ENCODE data around the gene DEAF1. TPM values are rescaled to one million over a fixed set of nuclear protein-coding genes. Genes with fewer than 3 reads are reported as not detected.

The DEAF1 gene
- total and polyA plus RNA-seq, 7 donors, result 12.5 to 30.0 (median 18.1) TPM

DNA sequence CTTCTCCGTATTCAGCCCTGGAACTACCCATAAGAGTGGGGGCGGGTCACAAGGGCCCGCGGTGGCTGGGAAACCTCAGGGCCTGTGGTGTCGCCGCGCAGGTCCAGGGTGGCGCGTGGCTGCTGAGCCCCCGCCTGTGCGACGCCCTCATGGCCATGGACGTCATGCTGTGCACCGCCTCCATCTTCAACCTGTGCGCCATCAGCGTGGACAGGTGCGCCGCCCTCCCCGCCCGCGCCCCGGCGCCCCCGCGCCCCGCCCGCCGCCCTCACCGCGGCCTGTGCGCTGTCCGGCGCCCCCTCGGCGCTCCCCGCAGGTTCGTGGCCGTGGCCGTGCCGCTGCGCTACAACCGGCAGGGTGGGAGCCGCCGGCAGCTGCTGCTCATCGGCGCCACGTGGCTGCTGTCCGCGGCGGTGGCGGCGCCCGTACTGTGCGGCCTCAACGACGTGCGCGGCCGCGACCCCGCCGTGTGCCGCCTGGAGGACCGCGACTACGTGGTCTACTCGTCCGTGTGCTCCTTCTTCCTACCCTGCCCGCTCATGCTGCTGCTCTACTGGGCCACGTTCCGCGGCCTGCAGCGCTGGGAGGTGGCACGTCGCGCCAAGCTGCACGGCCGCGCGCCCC, 55.6 kb downstream of the DEAF1 start:
- TF ChIP-seq, protein P1, sequence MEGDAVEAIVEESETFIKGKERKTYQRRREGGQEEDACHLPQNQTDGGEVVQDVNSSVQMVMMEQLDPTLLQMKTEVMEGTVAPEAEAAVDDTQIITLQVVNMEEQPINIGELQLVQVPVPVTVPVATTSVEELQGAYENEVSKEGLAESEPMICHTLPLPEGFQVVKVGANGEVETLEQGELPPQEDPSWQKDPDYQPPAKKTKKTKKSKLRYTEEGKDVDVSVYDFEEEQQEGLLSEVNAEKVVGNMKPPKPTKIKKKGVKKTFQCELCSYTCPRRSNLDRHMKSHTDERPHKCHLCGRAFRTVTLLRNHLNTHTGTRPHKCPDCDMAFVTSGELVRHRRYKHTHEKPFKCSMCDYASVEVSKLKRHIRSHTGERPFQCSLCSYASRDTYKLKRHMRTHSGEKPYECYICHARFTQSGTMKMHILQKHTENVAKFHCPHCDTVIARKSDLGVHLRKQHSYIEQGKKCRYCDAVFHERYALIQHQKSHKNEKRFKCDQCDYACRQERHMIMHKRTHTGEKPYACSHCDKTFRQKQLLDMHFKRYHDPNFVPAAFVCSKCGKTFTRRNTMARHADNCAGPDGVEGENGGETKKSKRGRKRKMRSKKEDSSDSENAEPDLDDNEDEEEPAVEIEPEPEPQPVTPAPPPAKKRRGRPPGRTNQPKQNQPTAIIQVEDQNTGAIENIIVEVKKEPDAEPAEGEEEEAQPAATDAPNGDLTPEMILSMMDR (IDR thresholded peaks at IDR 0.05), result no peak
- Histone ChIP-seq H3K27me3 (ENCODE audit: insufficient read depth in 3 of 3, low read length in 2 of 3) (peaks cover 0 to 20% (median 18%) of the 10 kb centered on the region in 3 donors), H3K27ac (no peak overlapping the region), H3K36me3 (ENCODE audit: insufficient read depth in 1 of 2, low read depth in 1 of 2) (peaks cover 0 to 20% of the 10 kb centered on the region in 2 donors), H3K4me3 (no peak overlapping the region), H3K9me3 (no peaks in the 10 kb centered on the region), H3K4me1 (peaks cover 4% of the 10 kb centered on the region)
- intact Hi-C loops (cut with DNase I), result loop anchor here in 1 of 2 donors (5.0 kb wide), 1 partner anchor 43 kb away; no protein-coding TSS in a partner anchor
- DNase-seq (no peak), ATAC-seq (no peak)
- WGBS, 3 donors, result 8 to 21% (median 11%) methylated on average over 31 to 80 of the region's 80 CpGs

DNA sequence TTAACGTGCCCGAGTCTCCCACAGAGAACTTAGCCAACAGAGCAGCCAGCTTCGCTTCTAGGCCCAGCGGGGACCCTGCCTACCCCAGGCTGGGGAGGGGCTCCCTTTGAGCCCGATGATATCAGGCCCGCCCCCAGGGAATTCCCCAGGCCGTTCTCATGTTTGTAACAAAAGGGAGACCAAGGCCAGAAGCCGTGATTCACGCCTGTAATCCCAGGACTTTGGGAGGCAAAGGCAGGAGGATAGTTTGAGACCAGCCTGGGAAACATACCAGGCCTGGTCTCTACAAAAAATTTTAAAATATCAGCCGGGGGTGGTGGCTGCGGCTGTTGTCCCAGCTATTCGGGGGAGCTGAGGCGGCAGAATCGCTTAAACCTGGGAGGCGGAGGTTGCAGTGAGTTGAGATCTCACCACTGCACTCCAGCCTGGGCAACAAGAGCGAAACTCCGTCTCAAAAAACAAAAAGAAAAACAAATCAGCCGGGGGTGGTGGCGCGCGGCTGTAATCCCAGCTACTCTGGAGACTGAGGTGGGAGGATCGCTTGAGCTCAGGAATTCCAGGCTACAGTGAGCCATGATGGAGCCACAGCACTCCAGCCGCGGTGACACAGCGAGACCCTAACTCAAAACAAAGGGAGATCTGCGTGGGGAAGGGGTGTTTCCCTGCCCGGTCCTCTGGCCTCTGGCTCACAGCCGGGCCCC, 56.2 kb downstream of the DEAF1 start:
- H3K4me1 ChIP-seq, result peaks cover 4% of the 10 kb centered on the region
- TF ChIP-seq, protein P1 (IDR thresholded peaks at IDR 0.05), result no peak
- no peak overlapping the region for H3K27ac ChIP-seq
- 48 to 71% (median 54%) methylated on average over 28 of the region's 28 CpGs for WGBS, 3 donors
- H3K27me3 ChIP-seq (ENCODE audit: insufficient read depth in 3 of 3, low read length in 2 of 3), result peaks cover 0 to 20% (median 18%) of the 10 kb centered on the region in 3 donors
- no peak overlapping the region for H3K4me3 ChIP-seq
- DNase-seq, result no peak
- no peaks in the 10 kb centered on the region for H3K9me3 ChIP-seq
- peaks cover 0 to 15% of the 10 kb centered on the region in 2 donors for H3K36me3 ChIP-seq (ENCODE audit: insufficient read depth in 1 of 2, low read depth in 1 of 2)
- no peak for ATAC-seq
- intact Hi-C loops (cut with DNase I), result loop anchor here in 1 of 2 donors (5.0 kb wide), 1 partner anchor 44 kb away; no protein-coding TSS in a partner anchor

DNA sequence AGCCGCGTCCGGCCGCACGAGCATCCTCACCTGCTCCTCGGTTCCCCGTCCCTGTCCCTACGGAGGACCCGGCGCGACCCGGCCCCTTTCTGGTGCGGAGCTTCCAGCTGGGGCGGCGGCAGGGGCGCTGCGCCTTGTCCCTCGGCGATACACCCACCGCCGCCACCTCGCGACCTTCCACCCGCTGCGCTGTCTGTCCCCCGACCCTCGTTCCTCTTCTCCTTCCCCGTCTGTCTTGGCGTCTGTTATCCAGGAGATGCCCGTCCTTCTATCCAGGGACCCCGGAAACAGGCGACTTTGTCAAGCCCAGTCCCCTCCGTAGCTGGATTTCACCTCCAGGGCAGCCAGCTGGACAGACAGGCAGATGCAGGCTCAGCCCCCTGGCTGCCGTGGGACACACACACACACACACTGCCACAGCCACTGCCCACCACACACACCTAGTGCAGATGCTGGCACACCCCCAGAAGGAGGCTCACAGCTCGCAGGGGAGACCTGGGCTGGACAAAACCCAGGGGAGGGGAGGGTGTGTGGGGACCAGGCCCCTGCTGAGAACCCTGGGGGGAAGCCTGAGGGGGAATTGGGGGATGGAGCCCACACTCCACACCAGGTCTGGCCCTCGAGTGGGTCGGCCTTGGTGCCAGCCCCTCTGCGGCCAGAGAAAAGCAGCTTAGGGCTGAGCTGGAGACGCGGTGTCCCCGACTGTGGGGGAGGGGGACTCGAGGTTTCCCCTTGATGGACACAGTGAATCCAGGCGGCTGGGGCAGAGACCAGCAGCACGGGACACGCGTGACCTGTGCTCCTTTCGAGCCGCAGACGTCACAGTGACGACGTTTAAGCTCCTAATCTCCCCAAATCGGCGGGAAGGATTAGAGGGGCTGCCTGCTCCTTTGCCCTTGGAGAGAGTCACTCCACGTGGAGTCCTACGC, 57.2 kb downstream of the DEAF1 start:
- DNase-seq (peak in 1 of 2 donors; percentile 51), ATAC-seq (no peak)
- H3K27me3 ChIP-seq (ENCODE audit: insufficient read depth in 3 of 3, low read length in 2 of 3), result peaks cover 0 to 20% (median 18%) of the 10 kb centered on the region in 3 donors
- H3K4me1 ChIP-seq, result peaks cover 12% of the 10 kb centered on the region
- intact Hi-C loops (cut with DNase I), result loop anchor here in 1 of 2 donors (5.0 kb wide), 1 partner anchor 44 kb away; no protein-coding TSS in a partner anchor
- no peak overlapping the region for H3K27ac ChIP-seq
- peaks cover 0 to 8% of the 10 kb centered on the region in 2 donors for H3K36me3 ChIP-seq (ENCODE audit: insufficient read depth in 1 of 2, low read depth in 1 of 2)
- 37 to 52% (median 37%) methylated on average over 46 to 55 of the region's 55 CpGs for WGBS, 3 donors
- TF ChIP-seq, protein P1 (IDR thresholded peaks at IDR 0.05), result no peak
- H3K4me3 ChIP-seq, result peak overlapping the region; percentile 44
- H3K9me3 ChIP-seq, result no peaks in the 10 kb centered on the region

DNA sequence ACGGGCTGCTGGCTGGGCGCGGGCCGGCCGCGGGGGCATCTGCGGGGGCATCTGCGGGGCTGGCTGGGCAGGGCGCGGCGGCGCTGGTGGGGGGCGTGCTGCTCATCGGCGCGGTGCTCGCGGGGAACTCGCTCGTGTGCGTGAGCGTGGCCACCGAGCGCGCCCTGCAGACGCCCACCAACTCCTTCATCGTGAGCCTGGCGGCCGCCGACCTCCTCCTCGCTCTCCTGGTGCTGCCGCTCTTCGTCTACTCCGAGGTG, 57.8 kb downstream of the DEAF1 start:
- Histone ChIP-seq H3K36me3 (ENCODE audit: insufficient read depth in 1 of 2, low read depth in 1 of 2) (peaks cover 0 to 7% of the 10 kb centered on the region in 2 donors), H3K4me3 (peak overlapping the region; percentile 44), H3K27me3 (ENCODE audit: insufficient read depth in 3 of 3, low read length in 2 of 3) (peaks cover 0 to 20% (median 18%) of the 10 kb centered on the region in 3 donors), H3K9me3 (no peaks in the 10 kb centered on the region), H3K27ac (no peak overlapping the region), H3K4me1 (peaks cover 17% of the 10 kb centered on the region)
- ATAC-seq (no peak), DNase-seq (peak in 1 of 2 donors; percentile 48)
- TF ChIP-seq, protein P1 (IDR thresholded peaks at IDR 0.05), result no peak
- intact Hi-C loops (cut with DNase I), result loop anchor here in 1 of 2 donors (5.0 kb wide), 1 partner anchor 45 kb away; no protein-coding TSS in a partner anchor
- WGBS, 3 donors, result 2 to 8% (median 6%) methylated on average over 12 to 34 of the region's 34 CpGs
